ENCODE results near the gene NLGN1.
"Not testable (repeated sequence)": the region's sequence is repeated elsewhere in the genome, so short reads cannot be mapped to it uniquely, and the experiment has no call there.

The NLGN1 gene

DNA sequence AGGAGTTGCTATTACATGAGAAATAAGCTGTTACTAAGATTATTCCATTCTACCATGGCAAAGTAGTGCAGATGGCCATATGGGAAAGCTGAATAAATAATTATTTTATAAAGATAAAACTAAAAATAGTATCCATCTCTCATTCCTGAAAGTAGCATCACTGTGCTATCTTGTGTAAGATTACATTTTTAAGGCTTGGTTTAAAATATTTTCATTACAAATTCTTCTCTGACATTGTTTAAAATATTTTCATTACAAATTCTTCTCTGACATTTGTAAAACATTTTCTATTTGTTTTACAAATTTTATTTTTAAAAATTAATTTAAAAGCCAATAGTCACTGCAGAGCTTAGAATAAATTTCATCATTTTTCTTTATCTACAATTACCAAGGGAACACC is 796.1 kb downstream of the NLGN1 start:
- DNase-seq: no peak

DNA sequence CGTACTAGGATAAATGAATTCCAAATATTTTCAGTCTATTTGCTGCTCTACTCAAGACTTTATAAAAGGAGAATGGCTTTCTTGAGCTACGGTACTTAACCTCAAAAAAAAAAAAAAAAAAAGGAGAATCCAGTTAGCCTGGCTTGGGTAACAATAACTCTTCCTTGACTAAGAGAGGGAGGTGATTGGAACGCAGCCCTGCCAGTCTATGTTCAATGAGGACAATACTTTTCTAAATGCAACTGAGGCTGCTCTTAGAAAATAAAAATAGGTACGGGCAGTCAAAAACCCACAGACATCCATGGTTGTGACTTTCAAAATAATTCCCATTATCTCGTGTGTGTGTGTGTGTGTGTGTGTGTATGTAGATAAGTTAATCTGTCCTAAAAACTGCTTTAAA is 799.9 kb downstream of the NLGN1 start:
- DNase-seq: no peak

DNA sequence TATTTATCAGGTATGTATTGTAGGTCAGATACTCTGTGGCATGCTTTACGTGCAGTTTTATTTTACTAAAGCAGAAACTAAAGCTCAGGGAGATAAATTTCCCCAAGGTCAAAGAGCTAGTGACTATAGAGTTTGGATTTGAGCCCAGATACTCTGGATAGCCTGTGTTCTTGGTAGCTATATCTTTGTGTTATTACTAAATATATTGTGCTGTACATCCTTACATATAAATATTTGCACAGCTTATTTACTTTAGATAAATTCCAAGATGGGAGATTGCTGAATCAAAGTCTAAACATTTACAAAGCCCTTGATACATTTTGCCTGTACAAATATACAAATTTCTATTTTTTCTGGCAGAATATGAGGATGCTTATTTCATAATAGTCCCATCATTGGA is 800.7 kb downstream of the NLGN1 start:
- peak; percentile 57 for DNase-seq

DNA sequence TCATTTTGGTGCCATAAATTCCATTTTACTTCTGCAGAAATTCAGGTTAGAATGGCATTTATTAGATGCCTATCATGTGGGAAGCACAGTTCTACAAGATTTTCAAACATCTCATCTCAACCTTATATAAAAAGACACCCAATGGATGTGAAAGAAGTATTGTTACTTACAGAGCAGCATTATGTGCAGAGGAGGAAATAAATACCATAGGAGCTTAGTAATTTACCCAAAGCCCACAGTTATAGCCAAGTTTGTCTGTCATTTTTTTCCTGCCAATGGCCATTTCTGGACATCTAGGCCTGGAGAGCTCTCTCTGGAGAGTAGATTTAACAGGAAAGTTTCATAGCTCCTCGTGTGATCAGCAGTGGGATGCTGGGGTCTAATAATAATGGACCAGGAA is 802.2 kb downstream of the NLGN1 start:
- DNase-seq: no peak

DNA sequence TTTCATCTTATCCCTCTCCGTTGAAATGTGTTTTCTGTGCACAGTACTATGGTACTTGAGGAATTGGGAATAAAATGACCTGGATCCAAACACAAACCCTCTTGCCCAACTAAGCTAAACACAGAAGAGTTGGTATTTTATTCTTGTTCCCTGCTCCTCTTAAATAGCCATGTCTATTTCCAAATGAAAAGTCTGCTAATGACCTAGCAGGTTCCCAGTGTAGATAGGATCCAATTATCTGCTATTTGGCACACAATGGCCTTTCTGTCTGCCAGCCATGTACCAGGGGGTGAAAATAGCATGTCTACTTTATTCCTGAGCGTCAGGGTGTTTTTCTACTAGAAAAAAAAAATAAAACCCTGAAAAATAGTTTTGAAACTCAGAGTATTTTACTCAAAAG is 804.6 kb downstream of the NLGN1 start:
- DNase-seq: no peak

DNA sequence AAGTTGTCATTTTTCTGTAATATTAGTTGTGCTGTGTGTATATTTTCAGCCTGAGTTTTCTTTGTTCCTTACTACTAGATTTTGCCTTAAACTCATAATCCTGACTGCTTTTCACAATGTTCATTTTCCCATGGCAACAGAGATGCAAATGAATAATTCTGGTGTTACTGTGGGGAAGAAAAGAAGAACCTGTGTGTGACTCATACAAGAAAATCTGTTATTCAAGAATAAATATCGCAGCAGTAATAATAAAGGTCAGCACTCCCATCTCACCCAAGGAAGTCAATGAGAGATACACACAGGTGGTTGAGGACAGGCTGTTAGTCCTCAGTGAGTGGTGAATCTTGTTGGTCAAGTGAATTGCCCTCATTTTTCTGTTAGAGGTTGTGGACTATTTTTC is 805.0 kb downstream of the NLGN1 start:
- no peak for DNase-seq

DNA sequence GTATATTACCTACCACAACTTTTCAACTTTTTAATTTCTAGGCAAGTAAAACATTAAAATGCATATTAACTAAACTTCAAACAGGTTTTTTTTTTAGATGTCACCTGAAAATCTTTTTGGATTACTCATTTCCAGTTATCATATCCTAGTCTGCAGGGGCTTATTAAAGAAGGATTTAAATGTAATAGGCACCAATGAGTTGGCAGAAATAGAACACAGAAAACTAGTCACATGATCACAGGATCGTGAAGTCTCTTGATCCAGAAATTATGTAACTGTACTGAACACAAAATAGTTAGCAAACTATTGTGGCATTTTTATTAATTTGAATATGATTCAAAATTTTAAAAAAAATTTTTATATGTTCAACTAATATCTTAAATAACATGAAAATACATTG is 807.2 kb downstream of the NLGN1 start:
- DNase-seq: no peak

DNA sequence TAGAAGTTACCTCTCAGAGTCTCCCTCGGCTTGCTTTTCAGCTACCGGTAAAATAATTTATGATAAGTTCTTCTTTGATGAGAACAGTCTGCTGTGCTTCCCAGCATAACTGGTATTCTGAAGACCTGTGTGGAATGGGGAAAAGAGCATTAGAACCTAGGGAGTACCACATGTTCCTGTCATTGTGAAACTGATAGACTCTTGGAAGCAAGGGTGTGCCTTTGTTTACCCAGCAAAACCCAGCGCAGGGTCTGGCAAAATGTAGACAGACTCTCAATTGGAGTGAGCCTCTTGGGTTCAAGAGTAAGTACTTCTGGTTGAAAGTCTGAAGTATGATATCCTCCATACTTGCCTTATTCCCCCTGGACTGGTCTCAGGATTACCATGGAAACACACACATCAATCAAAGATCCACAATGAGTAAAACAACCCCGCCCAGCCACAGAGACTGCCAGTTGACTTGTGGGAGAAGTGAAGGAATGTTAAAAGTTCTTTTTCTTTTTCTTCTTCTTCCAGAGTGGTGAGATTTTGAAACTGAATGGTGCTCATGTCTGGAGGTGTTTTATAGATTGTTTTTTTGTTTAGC is 809.2 kb downstream of the NLGN1 start:
- DNase-seq: peak; percentile 6

DNA sequence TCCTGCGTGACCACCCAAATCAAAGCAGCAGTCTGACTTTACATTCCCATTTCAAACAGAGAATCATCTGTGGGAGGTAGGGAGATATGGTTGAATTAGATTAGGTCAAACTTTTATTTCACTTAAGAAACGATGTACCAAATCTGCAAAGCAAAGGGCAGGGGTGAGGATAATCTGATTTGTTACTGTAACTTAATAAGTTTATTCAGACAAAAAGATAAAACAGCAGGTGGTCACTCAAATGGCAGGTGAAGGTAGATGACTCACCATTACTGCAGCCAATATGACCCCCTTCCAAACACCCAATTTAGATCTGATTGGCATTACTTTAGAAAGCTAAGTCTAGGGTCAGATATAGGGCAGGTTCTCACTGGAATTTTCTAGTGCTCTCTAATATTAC is 810.6 kb downstream of the NLGN1 start:
- peak; percentile 6 for DNase-seq

DNA sequence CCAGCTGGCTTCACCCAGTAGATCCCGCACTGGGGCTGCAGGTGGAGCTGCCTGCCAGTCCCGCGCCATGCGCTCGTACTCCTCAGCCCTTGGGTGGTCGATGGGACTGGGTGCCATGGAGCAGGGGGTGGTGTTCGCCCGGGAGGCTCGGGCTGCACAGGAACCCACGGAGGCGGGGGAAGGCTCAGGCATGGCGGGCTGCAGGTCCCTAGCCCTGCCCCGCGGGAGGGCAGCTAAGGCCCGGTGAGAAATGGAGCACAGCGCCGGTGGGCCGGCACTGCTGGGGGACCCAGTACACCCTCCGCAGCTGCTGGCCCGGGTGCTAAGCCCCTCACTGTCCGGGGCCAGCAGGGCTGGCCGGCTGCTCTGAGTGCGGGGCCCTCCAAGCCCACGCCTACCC is 814.4 kb downstream of the NLGN1 start:
- not testable (repeated sequence) for DNase-seq

DNA sequence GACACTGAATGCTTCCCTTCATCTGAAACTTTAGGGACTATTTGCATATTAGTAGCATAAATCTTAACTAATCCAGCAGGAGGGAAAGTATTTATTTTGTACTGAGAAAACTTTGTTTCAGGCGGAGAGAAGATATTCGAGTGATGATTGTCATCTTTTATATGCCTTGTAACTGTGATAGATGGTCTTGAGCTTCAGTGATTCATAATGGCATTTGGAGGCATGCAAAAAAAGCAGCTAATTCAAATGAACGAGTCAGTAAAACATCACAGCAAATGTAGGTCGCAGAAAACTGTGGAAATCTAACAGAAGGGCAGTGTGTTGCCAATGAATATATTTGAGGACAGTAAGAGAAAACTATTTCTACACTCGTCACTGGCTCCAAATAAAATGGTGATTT is 817.9 kb downstream of the NLGN1 start:
- no peak for DNase-seq

DNA sequence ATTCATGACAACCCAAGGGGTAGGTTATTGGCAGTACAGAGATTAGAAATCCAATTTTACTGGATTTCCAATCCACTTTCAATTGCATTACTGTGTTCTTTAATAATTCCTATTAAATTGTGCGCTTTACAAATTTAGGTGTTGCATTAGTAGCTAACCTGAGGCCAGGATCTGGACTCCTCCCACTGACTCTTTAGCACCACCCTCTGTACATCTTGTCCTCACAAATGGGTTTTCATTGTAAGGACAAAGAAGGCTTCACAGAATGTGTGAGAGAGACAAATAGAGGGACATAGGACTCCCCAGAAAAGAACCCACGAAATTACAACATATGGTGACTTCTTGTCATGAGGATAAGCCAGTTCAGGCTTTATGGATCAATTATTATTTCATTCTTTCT is 818.5 kb downstream of the NLGN1 start:
- no peak for DNase-seq

DNA sequence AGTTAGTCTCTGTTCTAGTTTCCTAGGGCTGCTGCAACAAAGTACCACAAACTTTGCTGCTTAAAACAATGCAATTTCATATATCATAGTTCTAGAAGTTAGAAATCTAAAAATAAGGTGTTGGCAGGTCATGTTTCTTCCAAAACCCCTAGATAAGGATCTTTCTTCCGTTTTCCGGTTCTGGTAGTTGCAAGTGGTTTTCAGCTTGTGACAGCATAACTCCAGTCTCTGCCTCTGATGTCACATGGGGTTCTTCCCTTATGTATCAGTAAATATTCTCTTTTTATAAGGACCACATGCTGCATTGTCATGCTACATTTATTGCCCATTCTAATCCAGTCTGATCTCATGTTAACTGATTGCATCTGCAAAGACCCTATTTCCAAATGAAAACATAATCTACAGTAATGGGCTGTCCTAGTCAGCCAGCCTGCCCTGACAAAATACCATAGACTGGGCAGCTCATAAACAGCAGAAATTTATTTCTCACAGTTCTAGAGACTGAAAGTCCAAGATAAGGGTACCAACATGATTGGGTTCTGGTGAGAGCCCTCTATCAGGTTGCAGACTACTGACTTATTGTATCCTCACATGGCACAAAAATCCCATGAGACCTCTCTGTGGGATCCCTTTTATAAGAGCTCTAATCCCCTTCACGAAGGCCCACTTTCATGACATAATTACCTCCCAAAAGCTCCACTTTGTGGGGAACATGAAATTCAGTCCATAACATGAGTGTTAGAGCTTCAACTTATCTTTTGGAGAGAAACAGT is 819.6 kb downstream of the NLGN1 start:
- no peak for DNase-seq

DNA sequence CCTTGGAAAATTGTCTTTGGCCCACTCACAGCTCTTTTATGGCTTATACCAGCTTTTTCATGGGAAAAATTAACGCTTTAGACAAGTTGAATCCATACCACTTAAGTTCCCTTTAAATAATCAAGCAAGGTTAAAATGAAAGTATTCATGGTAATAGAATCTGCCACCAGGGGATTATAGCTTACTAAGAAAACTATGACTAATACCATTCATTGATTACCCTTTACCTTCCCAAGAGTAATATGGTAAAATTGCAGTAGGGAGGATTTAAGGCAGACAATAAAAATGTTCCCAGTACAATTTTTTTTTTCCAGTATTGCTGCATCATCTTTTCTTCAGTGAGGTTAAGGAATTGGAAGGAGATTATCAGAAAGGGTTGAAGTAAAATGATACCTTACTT is 820.5 kb downstream of the NLGN1 start:
- DNase-seq: no peak

DNA sequence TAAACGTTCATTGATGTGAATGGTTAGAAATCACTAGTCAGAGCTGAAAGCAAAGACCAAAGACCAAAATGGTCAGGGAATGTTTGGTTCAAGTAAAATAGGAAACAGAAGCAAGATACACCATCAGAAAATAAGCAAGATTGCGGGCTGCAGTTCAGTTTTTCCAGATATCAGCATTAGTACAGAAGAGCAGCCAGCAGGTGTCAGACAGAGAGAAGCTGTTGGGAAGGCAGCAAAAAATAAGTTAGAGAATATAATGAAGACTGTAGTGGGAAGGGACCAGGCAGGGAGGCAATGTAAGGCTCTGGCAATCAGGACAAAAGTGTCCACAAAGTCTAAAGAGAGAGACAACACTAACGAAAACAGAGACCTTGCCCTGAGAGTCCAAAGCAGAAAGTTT is 822.2 kb downstream of the NLGN1 start:
- DNase-seq: no peak

DNA sequence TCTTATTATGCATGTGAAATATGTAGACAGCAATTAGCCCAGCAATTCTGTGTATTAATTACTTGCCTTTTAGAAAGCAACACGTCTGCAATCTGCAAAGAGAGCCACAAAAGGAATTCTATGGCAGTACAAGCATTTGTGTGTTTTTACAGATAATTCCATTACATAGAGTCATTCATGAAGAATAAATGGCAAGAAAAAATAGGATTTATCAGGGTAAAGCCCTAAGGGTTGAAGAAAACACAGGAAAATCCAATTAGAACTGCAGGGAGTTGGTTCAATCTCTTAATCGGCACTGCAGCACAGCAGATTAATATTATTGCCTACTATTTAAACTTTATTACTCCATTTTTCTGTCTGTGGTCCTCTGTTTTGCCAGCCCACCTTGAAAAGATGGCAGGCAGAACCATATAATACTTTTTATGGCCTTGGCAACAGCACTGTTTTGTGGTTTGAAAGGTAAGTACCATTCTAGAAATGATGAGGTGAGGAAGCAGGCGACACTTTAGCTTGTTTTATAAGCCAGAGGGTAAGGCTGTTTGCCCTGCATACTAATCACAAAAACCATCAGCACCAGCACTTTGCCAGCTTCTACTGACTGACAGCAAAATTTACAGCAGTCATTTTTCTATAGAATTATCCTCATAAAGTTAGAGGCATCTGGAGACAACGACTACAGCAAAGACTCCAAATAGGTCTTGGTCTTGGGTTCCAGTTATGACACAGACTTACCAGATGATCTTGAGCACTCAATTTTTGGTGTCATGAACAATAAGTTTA is 823.4 kb downstream of the NLGN1 start:
- no peak for DNase-seq

DNA sequence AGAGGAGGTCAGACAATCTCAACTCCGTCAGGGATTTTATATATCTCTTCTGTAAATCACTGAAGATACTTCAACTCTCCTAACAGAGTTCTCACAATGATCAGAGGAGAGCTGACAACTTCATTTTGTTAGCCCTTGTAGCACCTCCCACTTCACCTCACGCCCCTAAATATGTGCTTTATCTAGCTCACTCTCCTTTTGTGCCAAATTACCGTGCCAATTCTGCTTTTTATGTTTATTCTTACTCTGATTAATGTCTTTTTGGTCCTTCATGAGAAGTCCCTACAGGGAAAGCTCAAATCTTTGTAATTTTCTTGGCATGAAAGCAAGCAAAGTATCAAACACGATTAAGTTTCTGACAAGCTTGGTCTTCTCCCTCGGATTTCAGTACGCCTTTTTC is 825.5 kb downstream of the NLGN1 start:
- DNase-seq: no peak

DNA sequence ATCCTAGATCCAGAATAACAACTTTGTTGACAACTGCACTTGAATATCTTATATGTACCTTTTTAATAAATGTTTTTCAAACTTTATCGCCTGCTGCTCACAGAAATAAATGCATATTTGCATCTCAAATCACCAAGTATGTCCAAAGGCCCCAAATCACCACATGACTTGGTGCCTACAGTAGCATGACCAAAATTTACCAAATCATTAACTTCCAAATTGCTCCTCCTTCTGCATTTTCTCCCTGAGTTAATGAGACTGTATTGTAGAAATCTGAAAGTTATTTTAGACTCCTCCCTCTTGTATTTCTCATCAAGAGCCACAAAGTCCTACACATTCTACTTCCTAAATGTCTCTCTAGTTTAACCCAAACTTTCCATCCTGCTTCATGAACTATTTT is 826.1 kb downstream of the NLGN1 start:
- DNase-seq: no peak

DNA sequence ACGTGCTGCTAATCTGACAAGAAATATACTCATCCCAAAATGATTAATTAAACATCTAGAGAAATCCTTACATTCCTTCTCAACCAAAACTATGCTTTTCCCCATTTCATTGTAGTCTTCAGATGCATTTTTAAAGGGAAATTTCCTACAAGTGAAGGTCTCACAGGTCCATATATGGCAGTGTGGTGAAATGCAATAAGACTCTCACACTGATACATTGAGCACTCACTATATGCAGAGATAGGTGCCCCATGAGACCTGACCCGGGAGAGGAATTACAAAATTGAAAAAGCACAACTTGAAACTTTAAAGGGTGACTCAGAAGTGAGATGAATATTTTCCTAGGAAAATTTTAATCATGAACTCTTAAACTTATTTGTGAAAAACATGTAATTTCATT is 832.4 kb downstream of the NLGN1 start:
- no peak for DNase-seq

DNA sequence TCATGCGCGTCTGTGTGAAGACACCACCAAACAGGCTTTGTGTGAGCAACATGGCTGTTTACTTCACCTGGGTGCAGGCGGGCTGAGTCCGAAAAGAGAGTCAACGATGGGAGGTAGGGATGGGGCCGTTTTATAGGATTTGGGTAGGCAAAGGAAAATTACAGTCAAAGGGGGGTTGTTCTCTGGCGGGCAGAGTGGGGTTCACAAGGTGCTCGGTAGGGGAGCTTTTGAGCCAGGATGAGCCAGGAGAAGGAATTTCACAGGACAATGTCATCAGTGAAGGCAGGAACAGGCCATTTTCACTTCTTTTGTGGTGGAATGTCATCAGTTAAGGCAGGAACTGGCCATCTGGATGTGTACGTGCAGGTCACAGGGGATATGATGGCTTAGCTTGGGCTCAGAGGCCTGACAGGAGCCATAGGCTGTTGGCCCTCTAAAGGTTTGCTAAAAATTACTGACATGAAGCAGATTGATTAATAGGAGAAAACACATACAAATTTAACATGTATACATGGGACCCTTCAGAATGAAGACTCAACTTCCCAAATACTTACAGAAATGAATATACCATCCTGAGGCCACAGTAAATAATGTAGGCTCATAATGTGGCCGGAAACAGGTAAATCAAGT is 834.6 kb downstream of the NLGN1 start:
- not testable (repeated sequence) for DNase-seq

DNA sequence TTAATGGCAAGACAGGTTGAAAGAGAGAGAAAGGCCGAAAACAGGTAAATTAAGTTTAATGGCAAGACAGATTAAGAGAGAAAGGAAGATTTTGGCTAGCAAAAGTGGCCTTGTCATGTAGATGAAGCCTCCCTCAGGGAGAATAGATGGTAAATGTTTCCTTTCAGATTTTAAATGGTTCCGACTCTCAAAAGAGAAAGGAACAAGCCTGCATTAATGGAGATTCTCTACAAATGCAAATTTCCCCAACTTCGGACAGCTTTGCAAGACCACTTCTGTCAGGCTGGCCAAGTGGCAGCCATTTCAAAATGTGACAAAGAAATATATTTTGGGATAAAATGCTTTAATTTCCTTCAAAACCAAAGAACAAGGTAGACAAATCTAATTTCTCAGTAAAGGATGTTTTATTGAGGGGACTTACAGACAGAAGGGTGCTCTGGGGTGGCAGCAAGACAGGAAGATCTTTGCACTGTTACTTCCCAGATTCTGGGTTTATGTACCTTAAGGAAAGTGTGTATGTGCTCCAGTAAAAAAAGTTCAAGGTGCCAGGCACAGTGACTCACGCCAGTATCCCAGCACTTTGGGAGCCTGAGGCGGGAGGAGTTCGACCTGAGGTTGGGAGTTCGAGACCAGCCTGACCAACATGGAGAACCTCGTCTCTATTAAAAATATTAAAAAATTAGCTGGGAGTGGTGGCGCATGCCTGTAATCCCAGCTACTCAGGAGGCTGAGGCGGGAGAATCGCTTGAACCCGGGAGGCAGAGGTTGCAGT is 835.3 kb downstream of the NLGN1 start:
- no peak for DNase-seq

DNA sequence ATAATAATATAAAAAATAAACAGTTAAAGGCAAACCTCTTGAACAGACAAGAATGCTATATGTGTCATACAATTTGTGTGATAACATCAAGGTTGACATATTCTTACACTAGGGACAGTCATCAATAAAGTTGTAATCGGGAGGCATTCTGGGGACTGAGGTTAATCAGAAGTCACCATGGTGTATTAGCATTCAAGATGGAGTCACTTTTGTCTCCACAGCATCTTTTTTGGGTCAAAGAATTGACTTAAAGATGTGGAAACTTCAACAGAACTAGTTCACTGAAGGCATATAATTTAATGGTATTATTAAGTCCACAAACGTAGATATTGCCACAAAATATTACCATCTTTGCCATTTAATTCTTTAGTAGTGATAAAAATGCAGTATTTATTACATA is 836.0 kb downstream of the NLGN1 start:
- no peak for DNase-seq
